WTC11 (cell line): Measurements from ENCODE around the gene MERTK. TPM values are rescaled to one million over a fixed set of nuclear protein-coding genes. Genes with fewer than 3 reads are reported as not detected.

Experiments
- ATAC-seq: fragments of 200-7000 bp; cut with Tn5 transposase; 2 replicates; pipeline ENCODE4 v1.10.0; 2021; ENCODE audit warnings: mild to moderate bottlenecking, moderate library complexity
- CTCF ChIA-PET: fragments of 300-600 bp; sonication (Branson Sonifier 250); formaldehyde crosslinking; loops from one replicate; lab custom pipeline; 2021; ENCODE audit warnings: antibody characterized with exemption; lab: Charles Lee
- POLR2A ChIA-PET: fragments of 350-600 bp; sonication (Branson Sonifier 250); formaldehyde crosslinking; loops from one replicate; lab custom pipeline; 2021; ENCODE audit warnings: antibody characterized with exemption; lab: Charles Lee
- DNase-seq: peaks from one replicate; pipeline ENCODE4 v3.0.0; 2021; ENCODE audit warnings: low spot score
- H3K27ac Mint-ChIP-seq: 2 replicates; pipeline ENCODE4 v1.8.0; 2021; ENCODE audit warnings: mixed read lengths
- H3K27me3 Mint-ChIP-seq: 2 replicates; pipeline ENCODE4 v1.8.0; 2021; ENCODE audit warnings: low read depth, mild to moderate bottlenecking, moderate library complexity, mixed read lengths
- H3K36me3 Mint-ChIP-seq: 2 replicates; pipeline ENCODE4 v1.8.0; 2021; ENCODE audit warnings: mixed read lengths
- H3K4me1 Mint-ChIP-seq: 2 replicates; pipeline ENCODE4 v1.8.0; 2022; ENCODE audit warnings: mixed read lengths
- H3K4me3 Mint-ChIP-seq: 2 replicates; pipeline ENCODE4 v1.8.0; 2021; ENCODE audit warnings: mild to moderate bottlenecking, moderate library complexity, mixed read lengths
- H3K9me3 Mint-ChIP-seq: 2 replicates; pipeline ENCODE4 v1.8.0; 2021; ENCODE audit warnings: mixed read lengths
- ATF2 ChIP-seq: sonication (generic); formaldehyde crosslinking; IDR thresholded peaks from 2 replicates; pipeline ENCODE4 v1.8.1; 2022; ENCODE audit warnings: low read depth, missing genetic modification reagents, borderline replicate concordance
- ATF6 ChIP-seq: sonication (generic); formaldehyde crosslinking; IDR thresholded peaks from 2 replicates; pipeline ENCODE4 v1.8.1; 2023; ENCODE audit warnings: mild to moderate bottlenecking, missing genetic modification reagents
- E2F1 ChIP-seq: sonication (generic); formaldehyde crosslinking; IDR thresholded peaks from 2 replicates; pipeline ENCODE4 v1.8.0; 2022; ENCODE audit warnings: mild to moderate bottlenecking, missing genetic modification reagents
- ELF4 ChIP-seq: sonication (generic); formaldehyde crosslinking; IDR thresholded peaks from 2 replicates; pipeline ENCODE4 v1.8.1; 2022; ENCODE audit warnings: low read depth, mild to moderate bottlenecking, moderate library complexity, missing genetic modification reagents
- ESRRA ChIP-seq: sonication (generic); formaldehyde crosslinking; IDR thresholded peaks from 2 replicates; pipeline ENCODE4 v1.8.1; 2022; ENCODE audit warnings: mild to moderate bottlenecking, missing genetic modification reagents, borderline replicate concordance
- FOXK1 ChIP-seq: sonication (generic); formaldehyde crosslinking; IDR thresholded peaks from 2 replicates; pipeline ENCODE4 v1.8.0; 2022; ENCODE audit warnings: mild to moderate bottlenecking, moderate library complexity, missing genetic modification reagents
- GRHL2 ChIP-seq: fragments of 250-450 bp; sonication (Bioruptor Pico); IDR thresholded peaks from 2 replicates; pipeline ENCODE4 v1.8.0; 2022; ENCODE audit warnings: mild to moderate bottlenecking, moderate library complexity; ENCODE audit not compliant: insufficient replicate concordance, severe bottlenecking
- IRF2 ChIP-seq: sonication (generic); formaldehyde crosslinking; IDR thresholded peaks from 2 replicates; pipeline ENCODE4 v1.8.0; 2022; ENCODE audit warnings: low read depth, missing genetic modification reagents, borderline replicate concordance
- MYBL2 ChIP-seq: sonication (generic); formaldehyde crosslinking; IDR thresholded peaks from 2 replicates; pipeline ENCODE4 v1.8.1; 2023; ENCODE audit warnings: mild to moderate bottlenecking, moderate library complexity, missing genetic modification reagents
- SP1 ChIP-seq: sonication (generic); formaldehyde crosslinking; conservative IDR thresholded peaks from 2 replicates; pipeline ENCODE4 v1.8.1; 2022; ENCODE audit warnings: missing genetic modification reagents
- TEAD4 ChIP-seq: sonication (generic); formaldehyde crosslinking; IDR thresholded peaks from 2 replicates; pipeline ENCODE4 v1.8.0; 2022; ENCODE audit warnings: mild to moderate bottlenecking, missing genetic modification reagents
- USF1 ChIP-seq: sonication (generic); formaldehyde crosslinking; IDR thresholded peaks from 2 replicates; pipeline ENCODE4 v1.8.0; 2022; ENCODE audit warnings: mild to moderate bottlenecking, missing genetic modification reagents
- ZMAT4 ChIP-seq: fragments of 250-450 bp; sonication (Bioruptor Pico); IDR thresholded peaks from 2 replicates; pipeline ENCODE4 v1.9.0; 2021; ENCODE audit warnings: mild to moderate bottlenecking
- total RNA-seq: library from RNA; stranded (reverse); gene quantifications from 3 replicates; pipeline ENCODE4 v1.2.3, GENCODE V29; 2021
- TF ChIP-seq, protein P1 (sequence below): sonication (generic); formaldehyde crosslinking; IDR thresholded peaks from 2 replicates; pipeline ENCODE4 v1.8.1; 2023; ENCODE audit warnings: mild to moderate bottlenecking, missing genetic modification reagents
- TF ChIP-seq, protein P2 (sequence below): fragments of 250-450 bp; sonication (Bioruptor Pico); conservative IDR thresholded peaks from 2 replicates; pipeline ENCODE4 v1.9.0; 2021; ENCODE audit warnings: mild to moderate bottlenecking
- TF ChIP-seq, protein P3 (sequence below): sonication (generic); formaldehyde crosslinking; IDR thresholded peaks from 2 replicates; pipeline ENCODE4 v1.8.1; 2023; ENCODE audit warnings: mild to moderate bottlenecking, moderate library complexity, missing genetic modification reagents

Gene MERTK
- total RNA-seq, 1 experiment from 2014 or later, result 6.9 TPM

- H3K4me1 Mint-ChIP-seq, result no peaks in the 10 kb centered on the region
- no peaks in the 10 kb centered on the region for H3K27me3 Mint-ChIP-seq
- TF ChIP-seq, protein P1, sequence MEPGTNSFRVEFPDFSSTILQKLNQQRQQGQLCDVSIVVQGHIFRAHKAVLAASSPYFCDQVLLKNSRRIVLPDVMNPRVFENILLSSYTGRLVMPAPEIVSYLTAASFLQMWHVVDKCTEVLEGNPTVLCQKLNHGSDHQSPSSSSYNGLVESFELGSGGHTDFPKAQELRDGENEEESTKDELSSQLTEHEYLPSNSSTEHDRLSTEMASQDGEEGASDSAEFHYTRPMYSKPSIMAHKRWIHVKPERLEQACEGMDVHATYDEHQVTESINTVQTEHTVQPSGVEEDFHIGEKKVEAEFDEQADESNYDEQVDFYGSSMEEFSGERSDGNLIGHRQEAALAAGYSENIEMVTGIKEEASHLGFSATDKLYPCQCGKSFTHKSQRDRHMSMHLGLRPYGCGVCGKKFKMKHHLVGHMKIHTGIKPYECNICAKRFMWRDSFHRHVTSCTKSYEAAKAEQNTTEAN, result no peak
- TF ChIP-seq ZMAT4 (no peak), FOXK1 (CRISPR knock-in tag) (no peak), ATF2 (CRISPR knock-in tag) (no peak), ATF6 (no peak), E2F1 (no peak), ELF4 (CRISPR knock-in tag) (no peak)
- DNase-seq (no peak), ATAC-seq (no peak)
- no peak overlapping the region for H3K4me3 Mint-ChIP-seq
- H3K9me3 Mint-ChIP-seq, result peaks cover 5% of the 10 kb centered on the region; the same call in 1 of the 2 replicates
- H3K27ac Mint-ChIP-seq, result 0 out of 2 replicates have a peak overlapping the region, but pooled peaks have one; percentile 26
- H3K36me3 Mint-ChIP-seq, result peaks cover 18% of the 10 kb centered on the region
- CTCF ChIA-PET, result no interaction called here
- POLR2A ChIA-PET, result no interaction called here
These were observed 105.8 kb downstream of the MERTK start for GRCh38 chr2:112004253-112004645.

- Mint-ChIP-seq H3K27ac (no peak overlapping the region), H3K4me1 (no peaks in the 10 kb centered on the region)
- no peak for ATAC-seq
These were observed 107.1 kb downstream of the MERTK start for GRCh38 chr2:112005406-112006075.

GRCh38 chr2:112006076-112006410 lies 107.6 kb downstream of the MERTK start:
- no peak overlapping the region for H3K27ac Mint-ChIP-seq
- H3K36me3 Mint-ChIP-seq, result peaks cover 9% of the 10 kb centered on the region; the same call in 1 of the 2 replicates
- ATAC-seq, result no peak
- no peak for DNase-seq
- no peaks in the 10 kb centered on the region for H3K9me3 Mint-ChIP-seq
- H3K27me3 Mint-ChIP-seq, result no peaks in the 10 kb centered on the region
- CTCF ChIA-PET, result interaction anchor here (1.6 kb wide), 1 partner anchor 15 kb away, joined by 3 read pairs; no protein-coding TSS in a partner anchor
- POLR2A ChIA-PET, result no interaction called here
- H3K4me3 Mint-ChIP-seq, result no peak overlapping the region
- H3K4me1 Mint-ChIP-seq, result no peaks in the 10 kb centered on the region
- TF ChIP-seq, protein P2, sequence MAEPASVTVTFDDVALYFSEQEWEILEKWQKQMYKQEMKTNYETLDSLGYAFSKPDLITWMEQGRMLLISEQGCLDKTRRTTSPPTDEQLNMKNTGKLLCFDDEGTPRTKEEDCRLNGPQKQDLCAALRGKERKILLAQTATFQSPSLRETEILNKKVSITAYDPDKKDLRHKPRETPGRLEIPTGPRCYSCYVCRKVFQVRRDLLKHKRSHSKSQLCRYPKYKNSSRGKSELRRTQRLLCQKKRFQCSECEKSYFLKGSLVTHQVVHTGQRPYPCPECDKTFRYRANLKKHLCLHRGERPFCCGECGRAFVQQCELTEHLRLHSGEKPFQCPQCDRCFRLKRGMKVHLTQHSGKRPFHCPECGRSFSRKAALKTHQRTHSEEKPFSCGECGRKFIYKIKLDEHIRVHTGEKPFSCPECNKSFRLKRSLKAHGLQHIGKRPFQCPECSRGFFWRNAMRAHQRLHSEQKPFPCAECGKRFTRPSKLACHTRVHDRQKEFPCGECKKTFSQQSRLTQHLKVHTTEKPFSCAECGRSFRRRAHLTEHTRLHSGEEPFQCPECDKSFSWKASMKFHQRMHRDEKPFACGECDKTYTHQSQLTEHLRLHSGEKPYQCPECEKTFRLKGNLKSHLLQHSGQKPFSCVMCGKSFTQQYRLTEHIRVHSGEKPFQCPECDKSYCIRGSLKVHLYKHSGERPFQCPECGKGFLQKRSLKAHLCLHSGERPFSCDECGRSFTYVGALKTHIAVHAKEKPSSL (CRISPR knock-in tag), result no peak
- no peak for TF ChIP-seq SP1
- no peak for TF ChIP-seq IRF2 (CRISPR knock-in tag)
- TF ChIP-seq MYBL2 (CRISPR knock-in tag), result no peak
- no peak for TF ChIP-seq ATF6
- TF ChIP-seq USF1 (CRISPR knock-in tag), result no peak
- TF ChIP-seq TEAD4 (CRISPR knock-in tag), result no peak

More at GRCh38 chr2:112005406-112006075, 107.1 kb downstream of the MERTK start:
- no peaks in the 10 kb centered on the region for H3K9me3 Mint-ChIP-seq
- H3K4me3 Mint-ChIP-seq, result no peak overlapping the region
- H3K27me3 Mint-ChIP-seq, result no peaks in the 10 kb centered on the region
- H3K36me3 Mint-ChIP-seq, result peaks cover 9% of the 10 kb centered on the region; the same call in 1 of the 2 replicates
- POLR2A ChIA-PET, result no interaction called here
- no peak for DNase-seq
- CTCF ChIA-PET, result interaction anchor here (1.6 kb wide), 1 partner anchor 15 kb away, joined by 3 read pairs; no protein-coding TSS in a partner anchor
- TF ChIP-seq, protein P3, sequence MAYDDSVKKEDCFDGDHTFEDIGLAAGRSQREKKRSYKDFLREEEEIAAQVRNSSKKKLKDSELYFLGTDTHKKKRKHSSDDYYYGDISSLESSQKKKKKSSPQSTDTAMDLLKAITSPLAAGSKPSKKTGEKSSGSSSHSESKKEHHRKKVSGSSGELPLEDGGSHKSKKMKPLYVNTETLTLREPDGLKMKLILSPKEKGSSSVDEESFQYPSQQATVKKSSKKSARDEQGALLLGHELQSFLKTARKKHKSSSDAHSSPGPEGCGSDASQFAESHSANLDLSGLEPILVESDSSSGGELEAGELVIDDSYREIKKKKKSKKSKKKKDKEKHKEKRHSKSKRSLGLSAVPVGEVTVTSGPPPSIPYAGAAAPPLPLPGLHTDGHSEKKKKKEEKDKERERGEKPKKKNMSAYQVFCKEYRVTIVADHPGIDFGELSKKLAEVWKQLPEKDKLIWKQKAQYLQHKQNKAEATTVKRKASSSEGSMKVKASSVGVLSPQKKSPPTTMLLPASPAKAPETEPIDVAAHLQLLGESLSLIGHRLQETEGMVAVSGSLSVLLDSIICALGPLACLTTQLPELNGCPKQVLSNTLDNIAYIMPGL, result no peak
- TF ChIP-seq ESRRA (CRISPR knock-in tag), result no peak
- TF ChIP-seq GRHL2, result no peak
